CD4-positive, alpha-beta T cell treated with Interleukin-1 beta for 1 hour (primary cell): ENCODE results near the gene HP1BP3.

Source experiments
- DNase-seq, 2 donors: peaks; one replicate each; pipeline ENCODE4 v3.0.0-alpha.2; 2020 to 2022

HP1BP3 gene

DNA sequence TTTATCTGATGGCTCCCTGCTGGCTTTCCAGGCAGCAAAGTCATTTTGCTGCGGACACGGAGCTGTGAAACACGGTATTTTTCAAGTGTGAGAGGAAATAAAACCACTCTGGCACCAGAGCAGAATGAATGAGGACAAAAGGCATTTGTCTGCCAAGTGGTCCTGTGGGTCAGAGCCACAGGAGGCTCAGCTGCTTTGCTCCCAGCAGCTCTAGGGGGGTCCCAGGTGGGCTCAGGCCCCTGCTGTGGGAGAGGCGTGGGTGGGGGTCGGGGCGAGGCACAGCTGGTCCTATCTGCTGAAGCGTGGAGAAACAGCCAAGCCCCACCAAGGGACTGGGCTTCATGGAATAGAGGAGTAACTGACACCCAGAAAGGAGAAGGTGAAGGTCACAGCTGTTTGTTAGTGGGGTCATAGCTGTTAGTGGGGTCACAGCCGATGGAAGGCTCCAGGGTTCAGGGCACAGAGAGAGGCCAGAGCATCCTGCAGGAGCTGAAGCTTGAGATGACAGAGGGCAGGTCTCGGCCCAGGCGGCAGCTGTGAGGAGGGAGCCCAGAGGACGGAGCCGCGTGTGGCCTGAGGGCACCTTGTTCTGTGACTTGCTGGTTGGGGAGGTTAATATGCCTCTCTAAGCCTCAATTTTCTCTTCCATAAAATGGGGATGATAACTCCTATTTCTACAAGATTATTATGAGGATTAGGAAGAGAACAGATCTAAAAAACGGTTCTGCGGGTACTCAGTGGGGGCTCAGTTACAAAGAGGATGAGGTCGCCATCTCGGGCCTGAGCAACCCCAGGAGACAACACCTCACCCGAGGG, 76.4 kb downstream of the HP1BP3 start:
- DNase-seq = no peak

DNA sequence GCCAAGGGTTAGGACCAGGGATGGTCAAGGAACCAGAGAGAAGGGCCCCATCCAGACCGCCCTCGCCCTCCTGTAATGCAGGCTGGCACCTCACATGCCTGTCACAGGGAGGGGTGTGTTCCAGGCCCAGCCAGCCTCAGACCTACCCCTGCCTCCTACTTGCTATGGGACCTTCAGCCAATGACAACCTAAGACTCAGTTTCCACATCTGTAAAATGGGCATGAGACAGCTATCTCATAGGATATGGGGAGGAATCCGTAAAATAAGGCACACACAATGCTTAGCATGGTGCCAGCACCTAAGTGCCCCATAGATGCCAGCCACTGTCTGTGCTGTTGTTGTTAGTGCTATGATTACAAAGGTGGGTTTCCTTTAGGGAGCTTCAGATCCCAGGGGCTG, 77.2 kb downstream of the HP1BP3 start:
- no peak for DNase-seq

DNA sequence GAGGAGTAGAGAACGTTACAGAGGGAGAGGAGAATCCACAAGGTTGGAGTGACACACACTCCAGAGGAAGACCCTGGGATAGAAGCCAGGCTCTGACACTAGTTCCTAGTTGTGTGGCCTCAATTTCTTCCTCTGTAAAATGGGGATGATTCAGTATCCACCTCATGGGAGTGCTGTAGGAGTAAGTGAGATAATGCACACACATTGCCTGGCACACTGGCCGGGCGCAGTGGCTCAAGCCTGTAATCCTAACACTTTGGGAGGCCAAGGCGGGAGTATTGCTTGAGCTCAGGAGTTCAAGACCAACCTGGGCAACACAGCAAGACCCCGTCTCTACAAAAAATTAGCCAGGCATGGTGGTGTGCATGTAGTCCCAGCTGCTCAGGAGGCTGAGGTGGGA, 78.2 kb downstream of the HP1BP3 start:
- DNase-seq = no peak

DNA sequence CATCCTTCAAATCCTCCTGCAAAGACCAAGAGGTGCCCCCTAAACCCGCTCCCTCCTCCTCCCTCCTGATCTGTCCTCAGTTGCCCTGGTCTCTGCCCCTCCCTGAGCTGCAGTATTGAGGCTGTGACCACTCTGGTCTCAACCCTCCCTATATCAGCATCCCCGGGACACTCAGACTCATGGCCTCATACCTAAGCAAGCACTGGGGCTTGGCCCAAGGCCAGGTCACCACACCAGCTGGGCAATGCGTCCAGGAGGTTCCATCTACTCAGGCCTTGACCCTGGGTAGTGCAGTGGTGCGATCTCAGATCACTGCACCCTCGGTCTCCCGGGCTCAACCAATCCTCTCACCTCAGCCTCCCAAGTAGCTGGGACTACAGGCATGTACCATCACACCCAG, 79.0 kb downstream of the HP1BP3 start:
- no peak for DNase-seq

DNA sequence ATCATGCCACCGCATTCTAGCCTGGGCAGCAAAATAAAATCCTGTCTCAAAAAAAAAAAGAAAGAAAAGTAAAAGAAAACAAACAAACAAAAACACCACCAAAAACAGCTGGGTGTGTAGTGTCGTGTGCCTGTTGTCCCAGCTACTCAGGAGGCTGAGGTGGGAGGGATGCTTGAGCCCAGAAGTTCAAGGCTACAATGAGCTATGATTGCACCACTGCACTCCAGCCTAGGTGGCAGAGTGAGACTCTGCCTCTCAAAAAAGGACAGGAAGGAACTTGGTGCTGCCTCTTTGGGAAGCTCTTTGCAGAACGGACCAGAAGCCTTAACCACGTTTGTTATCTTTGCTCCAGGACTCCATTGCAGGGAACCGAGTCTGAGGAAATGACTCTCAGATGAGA, 80.3 kb downstream of the HP1BP3 start:
- no peak for DNase-seq

DNA sequence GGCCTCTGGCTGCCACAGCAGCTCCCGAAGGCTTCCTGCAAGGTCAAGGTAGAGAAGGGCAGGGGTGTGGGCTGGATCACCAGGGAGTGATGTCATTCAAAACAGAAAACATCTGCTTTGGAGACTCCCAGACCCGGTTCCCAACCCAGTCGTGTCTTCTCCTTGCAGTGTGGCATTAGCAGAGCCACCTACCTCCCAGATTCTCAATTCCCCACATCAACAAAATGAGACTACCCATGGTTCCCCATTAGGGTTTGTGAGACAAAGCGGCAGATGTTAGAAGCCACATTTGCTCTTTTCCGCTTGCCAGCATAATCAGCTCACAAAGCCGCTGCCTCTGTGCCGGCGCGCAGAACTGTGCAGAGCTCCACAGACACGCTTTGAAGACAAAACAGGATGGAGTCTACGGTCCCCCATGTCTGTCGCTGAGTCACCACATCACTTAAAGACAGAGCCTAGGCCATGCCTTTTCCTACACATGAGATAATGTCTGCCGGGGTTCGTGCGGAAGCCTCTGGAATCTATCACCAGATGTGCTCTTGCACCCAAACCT, 81.8 kb downstream of the HP1BP3 start:
- no peak for DNase-seq

DNA sequence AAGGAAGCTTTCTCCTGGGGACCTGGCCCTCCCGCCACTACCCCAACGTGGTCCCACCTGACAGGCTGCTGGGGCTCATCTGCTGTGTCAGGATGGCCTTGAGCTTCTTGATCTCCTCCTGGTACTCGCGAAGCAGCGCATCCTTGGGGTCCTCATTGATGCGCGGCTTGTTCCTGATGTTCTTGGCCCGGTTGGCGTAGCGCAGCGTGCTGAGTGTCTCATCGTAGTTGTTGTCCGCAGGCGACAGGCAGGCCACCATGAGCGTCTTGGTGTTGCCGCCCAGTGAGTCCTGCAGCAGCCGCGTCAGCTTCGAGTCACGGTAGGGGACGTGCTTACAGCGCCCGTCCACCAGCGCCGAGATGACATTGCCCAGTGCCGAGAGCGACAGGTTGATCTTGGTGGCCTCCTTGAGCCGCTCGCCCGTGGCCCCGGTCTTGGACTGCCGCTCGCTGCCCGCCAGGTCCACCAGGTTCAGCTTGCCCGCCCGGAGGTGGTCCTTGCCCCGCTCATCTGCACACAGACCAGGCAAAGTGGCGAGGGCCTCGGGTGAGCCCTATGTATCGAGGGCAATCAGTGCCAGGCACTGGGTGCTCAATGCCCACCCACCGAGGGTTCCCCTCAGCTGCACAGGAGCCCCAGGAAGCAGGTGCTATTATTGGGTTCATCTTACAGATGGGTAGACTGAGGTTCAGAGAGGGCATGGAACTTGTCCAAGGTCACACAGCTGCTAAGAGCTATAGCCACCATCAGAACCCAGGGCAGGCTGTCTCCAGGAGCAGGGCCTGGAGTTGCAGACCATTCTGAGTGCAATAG, 82.5 kb downstream of the HP1BP3 start:
- no peak for DNase-seq

DNA sequence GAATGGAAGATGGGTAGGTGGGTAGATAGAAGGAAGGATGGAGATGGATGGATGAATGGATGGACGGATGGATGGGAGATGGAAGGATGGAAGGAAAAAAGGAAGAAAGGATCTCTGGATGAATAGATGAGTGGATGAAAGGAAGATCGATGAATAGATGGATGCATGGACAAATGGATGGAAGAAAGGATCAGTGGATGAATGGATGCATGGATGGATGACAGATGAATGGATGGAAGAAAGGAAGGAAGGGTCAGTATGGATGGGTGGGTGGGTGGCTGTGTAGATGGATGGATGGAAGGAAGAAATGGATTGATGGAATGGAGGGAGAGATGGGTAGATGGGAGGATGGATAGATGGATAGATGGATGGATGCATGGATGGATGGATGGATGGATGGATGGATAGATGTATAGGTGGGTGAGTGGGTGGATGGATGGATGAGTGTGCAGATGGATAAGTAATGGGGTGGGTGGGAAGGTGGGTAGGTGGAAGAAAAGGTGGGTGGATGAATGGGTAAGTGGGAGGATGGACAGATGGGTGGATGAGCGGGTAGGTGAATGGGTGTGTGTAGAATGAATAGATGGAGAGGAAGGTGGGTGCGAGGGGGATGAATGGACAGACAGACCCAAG, 83.9 kb downstream of the HP1BP3 start:
- no peak for DNase-seq

DNA sequence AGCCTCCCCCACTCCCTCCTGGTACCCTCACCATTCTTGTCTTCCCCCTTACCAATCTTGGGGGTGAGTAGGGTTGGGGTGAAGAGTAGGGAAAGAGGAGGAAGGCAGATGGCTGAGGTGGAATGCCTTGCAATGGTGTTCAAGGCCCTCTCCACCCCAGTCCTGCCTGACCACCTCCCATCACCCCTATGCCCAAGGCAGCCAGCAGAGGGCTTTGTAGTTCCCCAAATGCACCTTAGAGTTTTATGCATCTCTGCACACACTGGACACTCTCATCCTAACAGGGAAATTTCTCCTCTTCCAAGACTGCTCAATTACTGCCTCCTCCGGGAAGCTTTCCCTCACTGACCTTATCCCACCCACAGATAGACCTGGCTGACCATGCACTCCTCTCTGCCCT, 84.7 kb downstream of the HP1BP3 start:
- DNase-seq = no peak

DNA sequence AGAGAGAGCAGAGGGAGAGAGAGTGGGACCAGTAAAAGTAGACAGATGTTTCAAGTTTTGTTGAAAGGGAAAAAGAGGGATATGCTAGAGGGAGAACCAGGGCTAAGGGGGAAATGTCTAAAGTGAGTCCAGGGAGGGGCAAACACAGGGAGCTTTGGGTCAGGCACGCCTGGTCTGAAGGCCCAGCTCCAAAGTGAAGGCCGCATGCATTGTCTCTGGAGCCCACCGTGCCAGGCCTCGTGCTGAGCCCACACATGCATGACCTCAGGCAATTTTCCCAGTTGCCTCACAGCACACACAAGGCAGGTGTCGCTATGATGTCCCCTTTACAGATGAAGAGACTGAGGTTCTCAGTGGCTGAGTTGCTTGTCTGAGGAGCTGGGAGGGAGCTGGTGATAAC, 85.3 kb downstream of the HP1BP3 start:
- DNase-seq = no peak

DNA sequence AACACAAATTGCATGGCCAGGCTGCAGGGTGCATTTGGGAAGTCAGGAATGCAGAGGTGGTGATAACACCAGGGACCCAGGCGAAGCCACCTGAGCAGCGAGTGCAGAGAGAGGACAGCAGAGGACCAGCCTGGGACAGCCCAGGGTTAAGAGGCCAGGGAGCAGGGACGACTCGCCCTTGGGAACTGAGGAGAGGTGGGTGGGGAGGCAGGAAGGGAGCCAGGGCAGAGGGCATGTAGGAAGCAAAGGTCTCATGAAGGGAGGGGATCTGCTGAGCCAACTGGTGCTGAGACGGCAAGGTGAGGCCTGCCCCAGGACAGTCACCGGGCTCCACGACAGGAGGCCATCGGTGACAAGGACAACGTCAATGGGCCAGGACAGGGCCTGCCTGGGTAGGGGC, 85.7 kb downstream of the HP1BP3 start:
- DNase-seq = no peak

DNA sequence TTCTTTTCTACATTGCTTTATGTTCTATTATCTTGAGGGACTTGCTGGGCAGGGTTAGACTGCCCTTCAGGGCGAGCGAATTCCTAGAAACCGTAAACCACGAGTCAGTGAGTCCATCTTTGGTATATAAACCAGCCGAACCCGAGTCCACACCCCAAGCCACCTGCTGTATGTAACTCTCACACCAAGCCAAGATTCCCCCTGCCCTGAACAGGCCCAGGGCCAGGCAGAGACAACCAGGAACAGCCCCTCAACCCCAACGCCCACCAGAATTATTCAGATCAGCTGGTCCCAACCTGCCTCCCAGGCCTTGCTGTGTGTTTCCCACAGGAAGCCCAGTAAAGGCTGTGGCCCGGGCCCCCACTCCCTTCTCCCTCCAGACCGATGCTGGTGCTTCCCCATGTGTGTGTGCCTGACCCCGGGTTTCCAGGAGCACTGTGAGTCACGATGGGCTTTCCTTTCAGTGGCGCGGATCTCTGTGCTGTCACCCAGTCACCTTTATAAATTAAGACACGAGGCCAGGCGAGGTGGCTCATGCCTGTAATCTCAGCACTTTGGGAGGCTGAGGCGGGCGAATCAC, 86.4 kb downstream of the HP1BP3 start:
- no peak for DNase-seq

DNA sequence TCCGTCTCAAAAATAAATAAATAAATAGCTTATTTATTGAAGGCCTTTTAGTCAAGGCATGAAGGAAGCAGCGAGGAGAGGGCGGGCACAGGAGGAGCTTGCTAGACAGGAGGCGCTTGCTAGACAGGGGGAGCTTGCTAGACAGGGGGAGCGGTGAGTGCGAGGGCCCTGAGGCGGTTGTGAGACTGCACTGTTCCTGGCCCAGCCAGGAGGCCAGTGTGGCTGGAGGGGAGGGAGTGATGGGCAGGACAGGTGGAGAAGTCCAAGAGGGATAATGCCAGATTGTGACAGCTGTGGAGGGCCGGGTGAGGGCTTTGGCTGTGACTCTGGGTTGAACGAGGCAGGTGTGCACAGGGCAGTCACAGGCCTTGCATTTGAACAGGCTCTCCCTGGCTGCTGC, 87.5 kb downstream of the HP1BP3 start:
- DNase-seq = no peak

DNA sequence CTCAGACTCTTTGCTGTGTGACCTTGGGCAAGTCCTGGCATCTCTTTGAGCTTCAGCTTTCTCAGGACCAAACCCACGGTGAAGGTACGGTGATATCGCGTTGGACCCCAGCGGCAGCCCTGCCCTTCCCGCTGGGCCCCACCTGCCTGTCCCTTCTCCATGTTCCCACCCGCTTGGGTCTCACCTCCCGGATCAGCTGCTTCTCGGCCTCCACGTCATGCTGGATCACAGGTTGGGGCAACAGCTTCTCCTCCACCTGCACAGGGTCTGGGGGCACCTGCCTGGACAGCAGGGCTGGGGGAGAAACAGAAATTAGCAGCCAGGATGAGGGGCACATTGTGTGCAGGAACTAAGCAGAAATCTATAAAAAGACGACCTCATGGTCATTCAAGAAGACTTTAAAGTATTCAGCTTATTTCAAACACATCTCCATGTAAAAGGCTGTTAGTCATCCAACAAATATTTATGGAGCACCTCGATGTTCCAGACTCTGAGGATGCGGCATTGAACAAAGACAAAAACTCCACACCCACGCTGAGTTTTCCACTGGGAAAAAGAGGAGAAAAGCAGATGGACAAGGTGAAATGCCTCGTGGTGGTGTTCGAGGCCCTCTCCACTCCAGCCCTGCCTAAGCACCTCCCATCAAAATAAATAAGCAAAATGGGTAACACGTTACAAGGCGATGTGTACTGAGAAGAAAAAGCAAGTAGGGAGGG, 88.8 kb downstream of the HP1BP3 start:
- no peak for DNase-seq

DNA sequence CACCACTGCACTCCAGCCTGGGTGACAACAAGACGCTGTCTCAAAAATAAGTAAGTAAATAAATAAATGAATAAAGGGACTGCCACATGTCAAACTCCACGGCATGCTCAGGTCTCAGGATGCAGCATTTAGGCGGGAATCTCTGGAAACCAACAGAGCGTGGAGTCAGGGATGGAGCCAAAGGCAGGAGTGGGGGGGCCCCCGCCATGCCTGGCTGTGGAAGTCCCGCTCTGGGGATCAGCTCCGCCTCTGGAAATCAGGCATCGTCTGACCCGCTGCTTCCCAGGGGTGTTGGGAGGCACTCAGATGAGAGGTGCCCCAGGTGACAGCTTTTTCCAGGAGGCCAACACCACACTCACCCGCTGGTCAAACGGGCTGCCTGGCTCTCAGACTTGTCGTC, 89.5 kb downstream of the HP1BP3 start:
- DNase-seq = no peak

DNA sequence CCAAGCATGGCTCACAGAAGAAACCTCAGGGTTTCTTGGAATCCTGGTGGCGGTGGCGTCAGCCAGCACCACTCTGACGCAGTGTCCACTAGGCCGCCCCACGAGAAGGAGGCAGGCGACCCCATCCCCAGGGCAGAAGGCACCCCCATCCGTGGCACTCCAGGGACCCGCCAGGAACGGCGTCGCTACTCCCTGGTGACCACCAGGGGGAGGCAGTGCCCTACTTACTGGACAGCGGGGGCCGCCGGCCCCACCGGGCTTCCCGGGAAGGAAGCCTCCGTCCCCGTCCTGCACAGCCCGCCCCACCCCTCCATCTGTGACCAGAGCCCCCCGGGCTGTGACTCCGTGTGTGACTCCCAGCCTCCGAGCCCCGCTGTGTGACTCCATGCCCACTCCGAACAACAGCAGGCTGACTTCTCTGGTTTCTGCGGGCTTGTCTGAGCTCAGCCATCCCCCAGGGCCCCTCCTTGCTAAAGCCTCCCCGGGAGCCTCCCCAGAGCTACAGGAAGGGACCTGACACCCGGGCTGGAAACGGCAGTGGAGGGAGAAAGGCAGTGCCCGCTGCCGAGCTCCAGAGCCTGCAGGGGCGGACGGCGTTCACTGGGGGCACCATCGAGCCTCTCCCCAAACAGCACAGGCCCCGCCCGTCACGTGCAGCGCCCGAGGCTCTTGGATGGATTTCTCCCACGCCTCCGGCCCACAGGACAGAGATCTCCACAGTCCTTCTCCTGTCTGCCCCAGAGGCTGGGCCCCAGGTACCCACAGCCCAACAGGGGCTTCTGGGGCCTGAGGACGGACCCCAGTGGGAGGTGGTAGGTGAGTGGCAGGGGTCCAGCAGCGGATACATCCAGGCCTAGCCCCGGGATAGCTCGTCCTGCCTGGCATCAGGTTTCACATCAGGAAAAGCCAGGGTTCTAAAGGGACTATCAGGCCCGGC, 90.4 kb downstream of the HP1BP3 start:
- DNase-seq = peak; percentile 69 to 76

DNA sequence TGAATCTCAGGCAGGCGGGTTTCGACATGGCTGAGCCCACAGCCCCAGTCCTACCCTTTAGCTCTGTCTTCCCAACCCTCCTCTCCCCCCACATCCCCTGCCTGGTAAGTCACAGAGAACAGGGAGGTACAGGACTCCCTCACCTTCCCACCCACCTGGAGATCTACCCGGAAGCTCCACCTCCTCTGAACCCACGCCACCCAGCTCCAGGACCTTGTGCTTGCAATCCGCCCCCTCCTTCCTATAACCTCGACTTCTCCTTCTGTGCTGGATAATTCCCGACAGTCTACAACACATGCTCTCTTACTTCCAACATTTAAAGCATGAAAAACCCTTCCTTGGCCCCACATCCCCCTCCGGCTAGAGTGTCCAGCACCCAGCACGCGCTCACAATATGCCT, 91.6 kb downstream of the HP1BP3 start:
- DNase-seq = no peak

DNA sequence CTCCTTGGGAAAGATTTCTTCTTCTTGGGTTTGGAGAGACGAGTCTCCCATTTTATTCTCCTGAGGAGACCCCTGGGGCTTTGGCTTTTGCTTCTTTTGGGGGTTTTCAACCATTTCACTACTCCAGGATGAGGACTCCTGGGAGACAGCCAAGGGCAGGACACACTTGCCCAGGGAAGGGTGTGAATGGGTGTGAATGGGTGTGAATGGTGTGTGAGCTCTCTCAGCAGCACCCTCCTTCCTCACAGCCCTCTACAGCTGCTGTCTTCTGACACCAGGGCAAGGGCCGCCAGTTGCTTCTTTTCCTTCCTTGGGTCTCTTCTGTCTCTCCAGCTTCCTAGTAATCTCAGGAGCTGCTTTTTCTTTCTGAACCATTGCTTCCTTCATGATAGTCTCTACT, 93.5 kb downstream of the HP1BP3 start:
- no peak for DNase-seq
